ENCODE results near the gene USP54. TPM values are rescaled to one million over a fixed set of nuclear protein-coding genes. Genes with fewer than 3 reads are reported as not detected.
"Not testable (repeated sequence)": the region's sequence is repeated elsewhere in the genome, so short reads cannot be mapped to it uniquely, and the experiment has no call there.

The USP54 gene
- total and polyA plus RNA-seq, 2 experiments from 2014 or later = 15.1 to 27.4 TPM

GRCh38 chr10:73578927-73579326, 12.2 kb downstream of the USP54 start:
- H3K9me3 Mint-ChIP-seq; H3K4me3 ChIP-seq; H2AFZ ChIP-seq; H4K20me1 ChIP-seq (replicated peaks; ENCODE audit: insufficient read depth); H3K27ac ChIP-seq (ENCODE audit: low read depth); H3K27me3 Mint-ChIP-seq (ENCODE audit: insufficient read depth, low read depth, poor library complexity); H3K27ac Mint-ChIP-seq; H3K4me1 Mint-ChIP-seq; H3K4me1 ChIP-seq (ENCODE audit: insufficient read depth); H3K36me3 ChIP-seq (ENCODE audit: insufficient read depth); H3K9me2 ChIP-seq (ENCODE audit: insufficient read depth); H3K4me3 Mint-ChIP-seq; H3K4me2 ChIP-seq; H3F3A ChIP-seq (replicated peaks; ENCODE audit: low read depth); DNase-seq (ENCODE audit: low spot score); H3K79me2 ChIP-seq (replicated peaks; ENCODE audit: insufficient read depth); ATAC-seq; H3K36me3 Mint-ChIP-seq (ENCODE audit: low read depth); H3K27me3 ChIP-seq (ENCODE audit: insufficient read depth): not testable (repeated sequence)

GRCh38 chr10:73577788-73578187, 13.4 kb downstream of the USP54 start:
- H3K4me1 ChIP-seq (ENCODE audit: insufficient read depth) = no peaks in the 10 kb centered on the region
- no peak overlapping the region for H3K27ac ChIP-seq (ENCODE audit: low read depth)
- peak; percentile 43 for DNase-seq (ENCODE audit: low spot score)
- no peak overlapping the region for H3K27ac Mint-ChIP-seq
- H3K27me3 Mint-ChIP-seq (ENCODE audit: insufficient read depth, low read depth, poor library complexity) = peaks cover 5% of the 10 kb centered on the region
- no peaks in the 10 kb centered on the region for H3K27me3 ChIP-seq (ENCODE audit: insufficient read depth)
- ATAC-seq = peak; percentile 52; the same call in 2 of the 3 replicates
- peaks cover 4% of the 10 kb centered on the region for H3K79me2 ChIP-seq (replicated peaks; ENCODE audit: insufficient read depth)
- H3K4me3 ChIP-seq = no peak overlapping the region
- no peak overlapping the region for H3K4me3 Mint-ChIP-seq
- H3K4me2 ChIP-seq = no peak overlapping the region
- H2AFZ ChIP-seq = no peak overlapping the region
- H3K9me2 ChIP-seq (ENCODE audit: insufficient read depth) = no peaks in the 10 kb centered on the region
- peaks cover 4% of the 10 kb centered on the region; the same call in 2 of the 3 replicates for H3K4me1 Mint-ChIP-seq
- H3K36me3 ChIP-seq (ENCODE audit: insufficient read depth) = no peaks in the 10 kb centered on the region
- H4K20me1 ChIP-seq (replicated peaks; ENCODE audit: insufficient read depth) = no peaks in the 10 kb centered on the region
- H3K36me3 Mint-ChIP-seq (ENCODE audit: low read depth) = no peaks in the 10 kb centered on the region
- H3F3A ChIP-seq (replicated peaks; ENCODE audit: low read depth) = no peaks in the 10 kb centered on the region
- H3K9me3 Mint-ChIP-seq = no peaks in the 10 kb centered on the region
- TF ChIP-seq ZNF331 (CRISPR knock-in tag; IDR thresholded peaks at IDR 0.05; ENCODE audit: low read depth) (no peak), EZH2 (IDR thresholded peaks at IDR 0.05; ENCODE audit: low read depth, unreplicated experiment) (no peak), CTCF (conservative IDR thresholded peaks at IDR 0.05; ENCODE audit: low read depth in 2 of 2) (no peak), STAT1 (IDR thresholded peaks at IDR 0.05; ENCODE audit: unreplicated experiment) (no peak), ZNF462 (CRISPR knock-in tag; IDR thresholded peaks at IDR 0.05) (no peak), JUNB (IDR thresholded peaks at IDR 0.05; ENCODE audit: unreplicated experiment) (no peak), NANOG (IDR thresholded peaks at IDR 0.05; ENCODE audit: borderline replicate concordance) (no peak), CREB1 (CRISPR knock-in tag; IDR thresholded peaks at IDR 0.05; ENCODE audit: low read depth) (no peak), REST (IDR thresholded peaks at IDR 0.05; ENCODE audit: unreplicated experiment) (no peak), POLR2AphosphoS5 (IDR thresholded peaks at IDR 0.05; ENCODE audit: low read depth) (no peak)

All from GM23338 (cell line).